Lower leg skin (tissue), 4 donors: Measurements from ENCODE around the gene WDR3. TPM values are rescaled to one million over a fixed set of nuclear protein-coding genes. Genes with fewer than 3 reads are reported as not detected.

Experiments
- DNase-seq, 2 donors: peaks; one replicate each; pipeline ENCODE4 v3.0.0-alpha.2; 2019; ENCODE audit warnings: low spot score in 2 of 2
- H3K4me3 ChIP-seq: fragments of 200-600 bp; sonication (generic); 2 replicates; pipeline ENCODE4 v1.5.1; 2017; ENCODE audit warnings: mild to moderate bottlenecking, low read depth; ENCODE audit not compliant: poor library complexity, severe bottlenecking
- CTCF ChIP-seq, 3 donors: fragments of 450-650 bp; IDR thresholded peaks; one replicate each; pipeline ENCODE4 v1.5.1; 2016; ENCODE audit warnings: antibody characterized with exemption in 3 of 3, mild to moderate bottlenecking in 3 of 3, moderate library complexity in 2 of 3
- POLR2A ChIP-seq, 2 donors: fragments of 450-650 bp; IDR thresholded peaks; one replicate each; pipeline ENCODE4 v1.6.1; 2016 to 2017; ENCODE audit warnings: antibody characterized with exemption in 2 of 2, mild to moderate bottlenecking in 1 of 2, moderate library complexity in 1 of 2
- WGBS, 2 donors: methylation state at CpG; one replicate each; pipeline ENCODE4 v1.1.5; 2018; 5-methylcytosine and 5-hydroxymethylcytosine counted together
- intact Hi-C: fragments of 100-400 bp; cut with DNase I; formaldehyde crosslinking; loops from one replicate; pipeline ENCODE4 v1.15.0; 2023; ENCODE audit warnings: low total_unique reads
- total RNA-seq, 4 donors: library from RNA; depleted of rRNA; stranded (reverse); fragments of >200 nt; gene quantifications; one replicate each; pipeline ENCODE4 v1.1.0, GENCODE V29; 2016

WDR3 gene
- total RNA-seq, 4 donors from 2014 or later = 10.2 to 35.5 (median 17.9) TPM

DNA sequence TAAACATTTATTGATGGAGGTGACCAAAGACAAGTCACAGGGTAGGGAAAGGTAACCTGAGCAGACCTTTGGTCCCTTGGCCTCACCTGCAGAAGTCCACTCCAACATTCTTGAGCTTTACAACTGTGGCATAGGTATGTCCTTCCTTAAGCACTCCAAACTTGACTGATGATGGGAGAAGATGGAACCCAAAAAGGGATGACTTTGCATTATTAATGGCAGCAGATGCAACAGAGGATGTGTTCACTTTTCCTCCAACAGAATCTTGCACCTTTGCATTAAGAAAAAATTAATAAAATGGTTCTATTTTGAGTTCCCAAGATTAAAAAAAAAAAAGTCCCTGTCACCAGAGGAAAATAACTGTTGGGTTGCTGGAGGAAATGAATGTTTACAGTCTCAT, 42.2 kb downstream of the WDR3 start:
- no peak overlapping the region for H3K4me3 ChIP-seq
- no peak for DNase-seq
- intact Hi-C loops = no loop called here
- TF ChIP-seq CTCF (IDR thresholded peaks at IDR 0.05) (no peak), POLR2A (IDR thresholded peaks at IDR 0.05) (no peak)

DNA sequence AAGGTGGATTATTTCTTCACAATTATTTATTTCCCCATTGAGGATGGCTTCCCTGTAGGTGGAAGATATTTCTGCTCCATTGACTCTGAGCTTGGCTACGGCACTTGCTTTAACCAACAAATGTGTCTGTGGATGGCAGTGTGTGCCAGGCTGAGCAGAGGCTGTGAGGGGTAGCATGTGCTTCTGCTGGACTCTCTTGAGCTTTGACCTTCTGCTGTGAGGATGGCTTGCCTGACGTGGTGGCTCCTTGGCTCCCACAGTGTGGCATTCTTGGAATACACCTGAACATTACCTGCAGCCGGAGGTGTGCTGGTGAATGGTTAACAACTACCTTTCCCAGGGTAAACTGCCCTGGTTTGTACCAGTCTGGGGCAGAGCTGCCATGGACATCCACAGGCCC, 46.8 kb downstream of the WDR3 start:
- no peak for DNase-seq
- WGBS, 2 donors = 81 to 86% methylated on average over 3 of the region's 3 CpGs
- H3K4me3 ChIP-seq = no peak overlapping the region
- TF ChIP-seq POLR2A (IDR thresholded peaks at IDR 0.05) (no peak), CTCF (IDR thresholded peaks at IDR 0.05) (no peak)
- intact Hi-C loops = no loop called here

GRCh38 chr1:117981455-117982192, 52.1 kb downstream of the WDR3 start:
- no peak overlapping the region for H3K4me3 ChIP-seq

GRCh38 chr1:117985239-117985638, 55.7 kb downstream of the WDR3 start:
- WGBS, 2 donors = 87 to 97% methylated on average over 1 of the region's 1 CpG
- intact Hi-C loops = no loop called here
- no peak for DNase-seq
- TF ChIP-seq CTCF (IDR thresholded peaks at IDR 0.05) = no peak
- TF ChIP-seq POLR2A (IDR thresholded peaks at IDR 0.05) = no peak
- no peak overlapping the region for H3K4me3 ChIP-seq

More at GRCh38 chr1:117981455-117982192, 52.1 kb downstream of the WDR3 start:
- intact Hi-C loops = no loop called here
- no peak for DNase-seq
- 76 to 86% methylated on average over 5 of the region's 5 CpGs for WGBS, 2 donors
- TF ChIP-seq POLR2A (IDR thresholded peaks at IDR 0.05) (no peak), CTCF (IDR thresholded peaks at IDR 0.05) (no peak)

GRCh38 chr1:117985973-117986372, 56.4 kb downstream of the WDR3 start:
- H3K4me3 ChIP-seq = no peak overlapping the region
- DNase-seq = no peak
- intact Hi-C loops = no loop called here
- TF ChIP-seq CTCF (IDR thresholded peaks at IDR 0.05) (no peak), POLR2A (IDR thresholded peaks at IDR 0.05) (no peak)
- 77 to 93% methylated on average over 3 of the region's 3 CpGs for WGBS, 2 donors

DNA sequence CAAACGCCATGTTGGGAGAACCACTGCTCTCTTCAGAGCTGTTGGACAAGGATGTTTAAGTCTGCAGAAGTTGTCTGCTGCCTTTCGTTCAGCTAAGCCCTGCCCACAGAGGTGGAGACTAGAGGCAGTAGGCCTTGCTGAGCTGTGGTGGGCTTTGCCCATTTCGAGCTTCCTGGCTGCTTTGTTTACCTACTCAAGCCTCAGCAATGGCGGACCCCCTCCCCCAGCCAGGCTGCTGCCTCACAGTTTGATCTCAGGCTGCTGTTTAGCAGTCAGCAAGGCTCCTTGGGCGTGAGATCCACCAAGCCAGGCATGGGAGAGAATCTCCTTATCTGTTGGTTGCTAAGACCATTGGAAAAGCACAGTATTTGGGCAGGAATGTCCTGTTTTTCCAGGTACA, 74.8 kb downstream of the WDR3 start:
- intact Hi-C loops = no loop called here
- no peak for TF ChIP-seq CTCF (IDR thresholded peaks at IDR 0.05)
- no peak for TF ChIP-seq POLR2A (IDR thresholded peaks at IDR 0.05)
- DNase-seq = no peak
- H3K4me3 ChIP-seq = no peak overlapping the region
- WGBS, 2 donors = 82 to 88% methylated on average over 5 of the region's 5 CpGs
